GM18505 (cell line): ENCODE results near the gene TMEM132D.

Experiments
- ATAC-seq: cut with Tn5 transposase; IDR thresholded peaks from one replicate; pipeline ENCODE4 v1.9.1; 2021; ENCODE audit not compliant: unreplicated experiment
- POLR2A ChIP-seq: IDR thresholded peaks from 4 replicates; pipeline ENCODE4 v1.6.1; 2011; ENCODE audit warnings: borderline replicate concordance; ENCODE audit not compliant: insufficient read depth, insufficient read length; ENCODE audit errors: extremely low read depth

TMEM132D gene

DNA sequence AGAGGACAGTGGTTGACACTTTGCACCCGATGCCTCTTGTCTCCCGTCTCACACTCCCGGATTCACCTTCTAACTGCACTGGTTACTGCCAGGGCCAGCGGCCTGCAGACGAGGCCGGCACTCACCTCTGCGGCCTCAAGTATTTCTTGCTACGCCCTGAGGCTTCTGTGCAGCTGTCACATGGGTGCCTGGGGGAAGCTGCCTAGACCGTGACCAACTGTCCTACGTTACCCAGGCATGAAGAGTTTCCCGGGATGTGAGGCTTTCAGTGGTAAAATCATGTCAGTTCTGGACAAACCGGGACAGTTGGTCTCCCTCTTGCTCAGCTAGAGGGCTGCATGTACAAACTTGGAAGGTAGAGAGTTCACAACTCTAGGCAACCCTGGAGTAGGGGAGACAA, 776.1 kb downstream of the TMEM132D start:
- ATAC-seq = no peak
- TF ChIP-seq POLR2A = no peak

GRCh38 chr12:129127211-129127610, 776.6 kb downstream of the TMEM132D start:
- no peak for ATAC-seq

DNA sequence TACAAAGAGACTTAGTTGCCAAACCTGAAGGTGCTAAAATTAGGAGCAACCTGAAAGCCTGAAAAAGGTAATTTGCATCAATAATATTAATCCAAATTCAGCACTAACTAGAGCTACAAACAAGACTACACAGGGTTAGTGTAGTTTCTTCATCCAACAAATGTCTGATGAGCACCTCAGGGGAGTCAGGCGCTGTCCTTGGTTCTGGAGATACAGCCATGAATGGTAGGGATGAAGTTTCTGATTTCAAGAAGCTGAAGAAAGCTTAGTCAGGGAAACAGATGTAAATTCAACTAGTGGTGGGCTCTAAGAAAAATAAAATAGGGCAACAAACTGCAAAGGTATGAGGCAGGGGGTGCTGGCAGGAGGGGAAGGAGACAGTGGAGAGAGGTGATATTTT, 784.3 kb downstream of the TMEM132D start:
- TF ChIP-seq POLR2A = no peak
- ATAC-seq = no peak

More at GRCh38 chr12:129127211-129127610, 776.6 kb downstream of the TMEM132D start:
- TF ChIP-seq POLR2A = no peak

- TF ChIP-seq POLR2A = no peak
- ATAC-seq = no peak
These were observed 788.3 kb downstream of the TMEM132D start for GRCh38 chr12:129115558-129115957.

DNA sequence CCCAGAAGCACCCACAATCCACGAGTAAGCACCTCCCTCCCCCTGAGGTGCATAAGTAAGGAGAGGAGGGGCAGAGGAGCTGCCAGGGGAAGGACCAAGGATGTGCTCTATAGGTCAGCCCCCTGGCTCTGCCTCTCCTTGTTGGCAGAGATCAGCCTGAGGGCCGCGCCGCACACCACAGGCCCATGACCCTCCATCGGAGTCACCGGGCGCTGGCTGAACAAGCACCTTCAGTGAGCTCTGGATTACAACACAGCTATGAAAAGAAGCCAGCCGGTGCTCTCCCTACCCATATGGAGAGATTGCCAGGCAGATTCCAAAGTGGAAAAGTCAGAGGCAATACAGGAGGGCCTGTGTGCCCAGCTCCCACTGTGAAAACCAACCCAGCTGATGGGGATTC, 793.2 kb downstream of the TMEM132D start:
- no peak for ATAC-seq
- TF ChIP-seq POLR2A = no peak

GRCh38 chr12:129109174-129110001, 794.4 kb downstream of the TMEM132D start:
- no peak for ATAC-seq
- no peak for TF ChIP-seq POLR2A

- TF ChIP-seq POLR2A = no peak
- no peak for ATAC-seq
These were observed 797.1 kb downstream of the TMEM132D start for GRCh38 chr12:129106772-129107171.

DNA sequence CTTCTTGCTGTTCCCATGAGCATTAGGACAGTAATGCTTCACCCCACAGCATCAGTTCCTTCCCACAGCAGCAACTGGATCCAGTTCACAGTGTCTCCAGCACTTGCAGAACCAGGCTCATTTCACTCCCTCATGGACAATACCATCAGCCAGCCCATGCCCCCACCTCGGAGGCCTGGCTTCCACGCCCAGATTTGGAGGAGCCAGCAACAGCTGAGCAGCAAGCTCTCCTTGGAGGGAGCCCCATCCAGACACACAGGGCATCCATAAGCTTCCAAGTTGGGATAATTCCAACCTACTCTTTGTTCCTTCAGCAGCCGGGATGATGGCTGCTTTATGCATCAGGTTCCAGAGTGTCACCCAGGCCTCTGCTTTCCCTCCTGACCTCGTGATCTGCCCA, 800.6 kb downstream of the TMEM132D start:
- no peak for TF ChIP-seq POLR2A
- ATAC-seq = no peak

- ATAC-seq = no peak
These were observed 801.6 kb downstream of the TMEM132D start for GRCh38 chr12:129102233-129102632.

GRCh38 chr12:129101816-129102215, 802.0 kb downstream of the TMEM132D start:
- no peak for TF ChIP-seq POLR2A
- ATAC-seq = no peak

More at GRCh38 chr12:129102233-129102632, 801.6 kb downstream of the TMEM132D start:
- no peak for TF ChIP-seq POLR2A

DNA sequence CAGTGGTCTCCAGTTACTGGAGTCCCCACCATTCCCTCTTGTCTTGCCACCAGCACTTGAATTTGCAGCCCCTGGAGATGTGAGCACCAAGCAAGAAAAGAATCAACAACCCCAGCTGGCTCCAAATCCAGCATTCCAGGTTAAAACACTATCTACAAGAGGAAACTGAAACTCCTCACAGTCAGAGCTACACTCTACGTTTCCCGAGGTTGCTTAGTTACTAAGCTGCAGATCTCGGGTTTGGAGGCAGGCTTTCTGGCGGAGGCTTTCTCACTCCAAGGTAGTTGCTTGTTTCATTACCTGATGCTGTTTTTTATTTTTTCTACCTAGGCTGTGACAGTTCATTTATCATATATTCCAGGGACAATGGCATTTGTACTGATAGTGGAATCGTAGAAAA, 802.4 kb downstream of the TMEM132D start:
- TF ChIP-seq POLR2A = no peak
- ATAC-seq = no peak

GRCh38 chr12:129097451-129097850, 806.4 kb downstream of the TMEM132D start:
- no peak for TF ChIP-seq POLR2A
- no peak for ATAC-seq

DNA sequence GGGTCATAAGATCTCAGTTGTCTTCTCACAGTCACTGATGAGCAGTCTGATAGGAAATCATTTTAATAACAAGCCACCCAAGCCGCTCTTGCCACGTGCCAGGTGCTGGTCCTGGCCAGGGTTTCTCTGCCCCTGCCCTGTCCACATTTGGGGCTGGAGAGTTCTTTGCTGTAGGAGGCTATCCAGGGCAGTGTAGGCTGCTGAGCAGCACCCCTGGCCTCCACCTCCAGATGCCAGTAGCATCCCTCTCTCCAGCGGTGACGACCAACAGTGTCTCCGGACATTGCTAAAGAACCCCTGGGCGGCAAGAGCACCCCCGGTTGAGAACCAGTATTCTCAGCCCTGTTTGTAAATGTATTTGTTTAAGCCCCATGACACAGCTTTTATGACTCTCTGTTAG, 806.9 kb downstream of the TMEM132D start:
- no peak for TF ChIP-seq POLR2A
- ATAC-seq = no peak

- no peak for TF ChIP-seq POLR2A
- ATAC-seq = no peak
These were observed 807.6 kb downstream of the TMEM132D start for GRCh38 chr12:129096184-129096583.
